Measurements from ENCODE around the gene MAP4K1.
"Not testable (repeated sequence)": the region's sequence is repeated elsewhere in the genome, so short reads cannot be mapped to it uniquely, and the experiment has no call there.

Gene MAP4K1

GRCh38 chr19:38564981-38565690 lies 52.6 kb downstream of the MAP4K1 start:
- DNase-seq (ENCODE audit: low spot score): no peak
- H3K27ac ChIP-seq: peak overlapping the region; percentile 25; the same call in 1 of the 2 replicates
- POLR2A ChIA-PET (ENCODE audit: low non-redundant PET): no interaction called here
- CTCF ChIA-PET: interaction anchor here (0.6 to 1.4 kb wide), 2 partner anchors 69 to 72 kb away, joined by 3 read pairs; no protein-coding TSS in a partner anchor
- no peak for TF ChIP-seq CTCF (conservative IDR thresholded peaks at IDR 0.05; ENCODE audit: low read depth)

- TF ChIP-seq CTCF (conservative IDR thresholded peaks at IDR 0.05; ENCODE audit: low read depth): no peak
- ChIA-PET CTCF (no interaction called here), POLR2A (ENCODE audit: low non-redundant PET) (no interaction called here)
- H3K27ac ChIP-seq: no peak overlapping the region; the same call in 1 of the 2 replicates
- DNase-seq (ENCODE audit: low spot score): no peak
Measured at GRCh38 chr19:38563475-38563874, 54.3 kb downstream of the MAP4K1 start.

GRCh38 chr19:38562096-38562495 lies 55.7 kb downstream of the MAP4K1 start:
- ChIA-PET POLR2A (ENCODE audit: low non-redundant PET) (no interaction called here), CTCF (no interaction called here)
- DNase-seq (ENCODE audit: low spot score): no peak
- H3K27ac ChIP-seq: peak overlapping the region; percentile 98
- no peak for TF ChIP-seq CTCF (conservative IDR thresholded peaks at IDR 0.05; ENCODE audit: low read depth)

GRCh38 chr19:38561658-38562057 lies 56.1 kb downstream of the MAP4K1 start:
- CTCF ChIA-PET: no interaction called here
- peak overlapping the region; percentile 98 for H3K27ac ChIP-seq
- POLR2A ChIA-PET (ENCODE audit: low non-redundant PET): no interaction called here
- no peak for DNase-seq (ENCODE audit: low spot score)
- no peak for TF ChIP-seq CTCF (conservative IDR thresholded peaks at IDR 0.05; ENCODE audit: low read depth)

- peak overlapping the region; percentile 98 for H3K27ac ChIP-seq
- no peak for DNase-seq (ENCODE audit: low spot score)
- no peak for TF ChIP-seq CTCF (conservative IDR thresholded peaks at IDR 0.05; ENCODE audit: low read depth)
- POLR2A ChIA-PET (ENCODE audit: low non-redundant PET): no interaction called here
- CTCF ChIA-PET: no interaction called here
Measured at GRCh38 chr19:38561053-38561606, 56.6 kb downstream of the MAP4K1 start.

GRCh38 chr19:38559428-38560401 lies 58.0 kb downstream of the MAP4K1 start:
- H3K27ac ChIP-seq: peak overlapping the region; percentile 98
- POLR2A ChIA-PET (ENCODE audit: low non-redundant PET): interaction anchor here (0.6 kb wide), 1 partner anchor 98 kb away, joined by 4 read pairs; no protein-coding TSS in a partner anchor
- DNase-seq (ENCODE audit: low spot score): peak; percentile 77
- no peak for TF ChIP-seq CTCF (conservative IDR thresholded peaks at IDR 0.05; ENCODE audit: low read depth)
- CTCF ChIA-PET: no interaction called here

GRCh38 chr19:38558933-38559332 lies 58.8 kb downstream of the MAP4K1 start:
- CTCF ChIA-PET; POLR2A ChIA-PET (ENCODE audit: low non-redundant PET); DNase-seq (ENCODE audit: low spot score): not testable (repeated sequence)
- H3K27ac ChIP-seq: peak overlapping the region; percentile 98
